Osteocyte (in vitro differentiated cells): Measurements from ENCODE around the gene IFNL4. TPM values are rescaled to one million over a fixed set of nuclear protein-coding genes. Genes with fewer than 3 reads are reported as not detected.
"Not testable (repeated sequence)": the region's sequence is repeated elsewhere in the genome, so short reads cannot be mapped to it uniquely, and the experiment has no call there.

Experiments
- DNase-seq: peaks from one replicate; pipeline ENCODE4 v3.0.0; 2021; ENCODE audit warnings: mixed read lengths; ENCODE audit not compliant: unreplicated experiment; ENCODE audit errors: extremely low spot score
- H3K27ac Mint-ChIP-seq: one replicate; pipeline ENCODE4 v1.8.0; 2021; ENCODE audit warnings: mild to moderate bottlenecking, mixed read lengths; ENCODE audit not compliant: unreplicated experiment
- H3K27me3 Mint-ChIP-seq: one replicate; pipeline ENCODE4 v1.8.0; 2021; ENCODE audit warnings: mixed read lengths; ENCODE audit not compliant: unreplicated experiment
- H3K36me3 Mint-ChIP-seq: one replicate; pipeline ENCODE4 v1.8.0; 2021; ENCODE audit warnings: mixed read lengths; ENCODE audit not compliant: unreplicated experiment
- H3K4me1 Mint-ChIP-seq: one replicate; pipeline ENCODE4 v1.8.0; 2021; ENCODE audit warnings: mixed read lengths; ENCODE audit not compliant: unreplicated experiment
- H3K4me3 Mint-ChIP-seq: one replicate; pipeline ENCODE4 v1.8.0; 2021; ENCODE audit warnings: mild to moderate bottlenecking, moderate library complexity, mixed read lengths; ENCODE audit not compliant: unreplicated experiment
- H3K9me3 Mint-ChIP-seq: one replicate; pipeline ENCODE4 v1.8.0; 2021; ENCODE audit warnings: mixed read lengths; ENCODE audit not compliant: unreplicated experiment
- CTCF ChIP-seq: fragments of 200-600 bp; sonication (generic); IDR thresholded peaks from 2 replicates; pipeline ENCODE4 v1.5.0; 2021; ENCODE audit warnings: antibody characterized with exemption, mild to moderate bottlenecking, moderate library complexity
- total RNA-seq: library from RNA; stranded (reverse); gene quantifications from 2 replicates; pipeline ENCODE4 v1.2.1, GENCODE V29; 2021

The IFNL4 gene
- total RNA-seq, 1 donor from 2014 or later: not detected

DNA sequence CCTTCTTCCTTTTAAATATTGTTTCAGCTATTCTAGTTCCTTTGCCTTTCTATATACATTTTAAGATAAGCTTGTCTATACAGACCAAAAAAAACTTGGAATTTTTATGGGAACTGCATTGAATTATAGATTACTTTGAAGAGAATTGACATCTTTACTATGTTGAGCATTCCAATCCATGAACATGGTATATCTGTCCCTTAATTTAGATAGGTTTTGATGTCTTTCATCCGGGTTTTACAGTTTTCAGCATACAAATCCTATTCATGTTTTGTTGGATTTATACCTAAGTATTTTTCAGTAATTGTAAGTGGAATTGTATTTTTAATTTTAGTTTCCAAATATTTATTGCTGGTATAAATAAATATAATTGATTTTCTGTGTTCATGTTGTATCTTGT lies 35.4 kb upstream of the IFNL4 start:
- Mint-ChIP-seq H3K27ac (no peak overlapping the region), H3K4me1 (no peaks in the 10 kb centered on the region), H3K36me3 (no peaks in the 10 kb centered on the region), H3K27me3 (peaks cover 54% of the 10 kb centered on the region), H3K4me3 (no peak overlapping the region), H3K9me3 (no peaks in the 10 kb centered on the region)
- DNase-seq: no peak
- TF ChIP-seq CTCF: no peak

DNA sequence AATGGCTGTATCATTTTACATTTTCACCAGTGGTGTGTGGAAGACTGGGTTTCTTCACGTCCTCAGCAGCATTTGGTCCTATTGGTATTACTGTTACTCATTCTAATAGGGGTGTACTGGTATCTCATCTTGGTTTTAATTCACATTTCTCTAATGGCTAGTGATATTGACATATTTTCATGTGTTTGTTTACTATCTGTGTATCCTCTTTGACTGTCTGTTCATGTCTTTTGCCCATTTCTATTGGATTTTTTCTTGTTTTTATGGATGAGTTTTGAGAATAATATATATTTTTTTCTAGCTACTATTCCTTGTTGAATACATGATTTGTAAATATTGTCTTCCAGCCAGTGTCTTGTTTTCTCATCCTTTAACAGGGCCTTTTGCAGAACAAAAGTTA lies 33.4 kb upstream of the IFNL4 start:
- Mint-ChIP-seq H3K9me3 (no peaks in the 10 kb centered on the region), H3K4me3 (no peak overlapping the region), H3K4me1 (no peaks in the 10 kb centered on the region), H3K27ac (no peak overlapping the region), H3K36me3 (no peaks in the 10 kb centered on the region), H3K27me3 (peaks cover 50% of the 10 kb centered on the region)
- DNase-seq: no peak
- TF ChIP-seq CTCF: no peak

DNA sequence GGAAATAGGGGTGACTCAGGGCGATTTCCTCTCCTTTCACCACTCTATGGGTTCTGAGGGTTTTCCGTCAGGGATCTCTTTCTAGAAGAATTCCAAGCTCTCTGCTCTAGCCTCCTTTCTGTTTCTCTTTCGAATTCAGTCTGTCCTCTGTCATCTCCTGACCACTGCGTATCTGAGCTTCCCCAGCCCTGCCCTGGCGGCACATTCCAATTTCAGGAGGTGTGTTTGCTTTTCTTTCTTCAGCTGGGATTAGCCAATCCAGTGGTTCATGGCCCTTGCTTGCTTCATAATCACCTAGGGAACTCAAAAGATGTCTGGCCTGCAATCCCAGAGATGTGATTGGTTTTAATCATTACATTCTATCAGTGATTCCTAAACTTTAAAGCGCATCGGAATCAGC lies 28.9 kb upstream of the IFNL4 start:
- H3K27ac Mint-ChIP-seq: no peak overlapping the region
- no peak for TF ChIP-seq CTCF
- no peaks in the 10 kb centered on the region for H3K36me3 Mint-ChIP-seq
- H3K27me3 Mint-ChIP-seq: peaks cover 38% of the 10 kb centered on the region
- no peaks in the 10 kb centered on the region for H3K4me1 Mint-ChIP-seq
- no peaks in the 10 kb centered on the region for H3K9me3 Mint-ChIP-seq
- H3K4me3 Mint-ChIP-seq: no peak overlapping the region
- DNase-seq: no peak

GRCh38 chr19:39276740-39277139 lies 28.1 kb upstream of the IFNL4 start:
- DNase-seq: no peak
- Mint-ChIP-seq H3K4me3 (no peak overlapping the region), H3K9me3 (no peaks in the 10 kb centered on the region), H3K27ac (no peak overlapping the region), H3K27me3 (peaks cover 32% of the 10 kb centered on the region), H3K4me1 (no peaks in the 10 kb centered on the region), H3K36me3 (no peaks in the 10 kb centered on the region)
- no peak for TF ChIP-seq CTCF

DNA sequence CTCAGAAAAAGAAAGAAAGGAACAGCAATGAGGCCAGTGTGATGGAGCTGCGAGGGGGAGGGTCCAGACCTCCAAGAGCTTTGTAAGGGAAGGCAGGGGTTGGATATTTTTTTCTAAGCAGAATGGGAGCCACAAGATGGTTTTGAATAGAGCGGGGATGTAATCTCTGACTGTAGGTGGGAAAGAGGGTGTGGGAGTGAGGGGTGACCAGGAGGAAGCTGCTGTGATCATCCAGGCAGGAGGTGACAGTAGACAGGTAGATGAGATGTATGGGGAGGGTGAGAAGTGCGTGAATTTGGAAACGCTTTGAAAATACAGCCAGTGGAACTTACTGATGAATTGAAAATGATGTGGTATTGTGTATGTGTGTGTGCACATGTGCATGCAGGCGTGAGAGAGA lies 26.9 kb upstream of the IFNL4 start:
- no peak for DNase-seq
- Mint-ChIP-seq H3K27ac (no peak overlapping the region), H3K36me3 (no peaks in the 10 kb centered on the region), H3K27me3 (peaks cover 35% of the 10 kb centered on the region), H3K4me1 (no peaks in the 10 kb centered on the region), H3K4me3 (no peak overlapping the region), H3K9me3 (no peaks in the 10 kb centered on the region)
- no peak for TF ChIP-seq CTCF

- not testable (repeated sequence) for H3K36me3 Mint-ChIP-seq, H3K9me3 Mint-ChIP-seq, H3K4me3 Mint-ChIP-seq, DNase-seq, H3K4me1 Mint-ChIP-seq, H3K27ac Mint-ChIP-seq
- H3K27me3 Mint-ChIP-seq: peaks cover 38% of the 10 kb centered on the region
These were observed 25.2 kb upstream of the IFNL4 start for GRCh38 chr19:39273859-39274258.
